Aorta (tissue), 5 donors: ENCODE results near the gene PAPOLB. TPM values are rescaled to one million over a fixed set of nuclear protein-coding genes. Genes with fewer than 3 reads are reported as not detected.
"Not testable (repeated sequence)": the region's sequence is repeated elsewhere in the genome, so short reads cannot be mapped to it uniquely, and the experiment has no call there.

Source experiments
- ATAC-seq: fragments of 200-7000 bp; cut with Tn5 transposase; one replicate; pipeline ENCODE4 v1.9.1; 2022; ENCODE audit warnings: moderate library complexity; ENCODE audit not compliant: low FRiP score
- DNase-seq, 2 donors: peaks; one replicate each; pipeline ENCODE4 v3.0.0-alpha.2; 2020
- H3K27ac ChIP-seq, 2 donors: one replicate each; pipeline ENCODE4 v1.5.1; 2013; ENCODE audit warnings: low read length in 2 of 2, mild to moderate bottlenecking in 2 of 2, moderate library complexity in 2 of 2, control low read depth in 1 of 2, inconsistent platforms in 1 of 2, low read depth in 1 of 2
- H3K27me3 ChIP-seq, 2 donors: one replicate each; pipeline ENCODE4 v1.6.1; 2013; ENCODE audit warnings: control low read depth in 1 of 2, low read length in 1 of 2, mild to moderate bottlenecking in 1 of 2, moderate library complexity in 1 of 2; ENCODE audit not compliant: insufficient read depth in 2 of 2, control insufficient read depth in 1 of 2
- H3K36me3 ChIP-seq, 2 donors: one replicate each; pipeline ENCODE4 v1.6.1; 2013; ENCODE audit warnings: control low read depth in 1 of 2, low read length in 1 of 2, mild to moderate bottlenecking in 1 of 2; ENCODE audit not compliant: insufficient read depth in 2 of 2, control insufficient read depth in 1 of 2
- H3K4me1 ChIP-seq, 2 donors: one replicate each; pipeline ENCODE4 v1.6.1; 2013; ENCODE audit warnings: low read length in 2 of 2, control low read depth in 1 of 2, mild to moderate bottlenecking in 1 of 2, moderate library complexity in 1 of 2; ENCODE audit not compliant: insufficient read depth in 2 of 2, control insufficient read depth in 1 of 2
- H3K4me3 ChIP-seq, 2 donors: one replicate each; pipeline ENCODE4 v1.5.1; 2013; ENCODE audit warnings: low read length in 2 of 2, control low read depth in 1 of 2, mild to moderate bottlenecking in 1 of 2
- H3K9me3 ChIP-seq: one replicate; pipeline ENCODE4 v1.6.1; 2013; ENCODE audit warnings: mild to moderate bottlenecking, low read length; ENCODE audit not compliant: control insufficient read depth
- WGBS, 2 donors: extraction: QIAGEN DNeasy Blood & Tissue Kit; methylation state at CpG; one replicate each; pipeline ENCODE4 v1.1.7; 2013; 5-methylcytosine and 5-hydroxymethylcytosine counted together
- intact Hi-C, 2 donors: fragments of 100-400 bp; cut with DNase I; formaldehyde crosslinking; loops; one replicate each; pipeline versions ENCODE4 v1.14.2 to v1.15.0; 2022
- polyA plus RNA-seq, 2 donors: library from polyadenylated mRNA; stranded (reverse); fragments of 200-250 nt; gene quantifications; one replicate each; pipeline ENCODE4 v1.2.3, GENCODE V29; 2013
- total RNA-seq, 2 donors: library from RNA; stranded (reverse); fragmentation: NEBNext Ultra II Directional; extraction: Animal tissue kit (Norgen Biotek cat#: 25700); gene quantifications; one replicate each; pipeline ENCODE4 v1.2.1, GENCODE V29; 2021
- donor health status: healthy with polysubstance abuse.
- donor health status: Bipolar disorder and iron deficiency.
- donor health status: DM: no; HTN: no; CAD: no.
- donor health status: DM: no; HTN: no; CAD: no.
- donor health status: DM: yes; HTN: yes; CAD: no.

Gene PAPOLB
- total and polyA plus RNA-seq, 4 donors, result 0.25 to 0.54 (median 0.26) TPM; not detected in 1

DNA sequence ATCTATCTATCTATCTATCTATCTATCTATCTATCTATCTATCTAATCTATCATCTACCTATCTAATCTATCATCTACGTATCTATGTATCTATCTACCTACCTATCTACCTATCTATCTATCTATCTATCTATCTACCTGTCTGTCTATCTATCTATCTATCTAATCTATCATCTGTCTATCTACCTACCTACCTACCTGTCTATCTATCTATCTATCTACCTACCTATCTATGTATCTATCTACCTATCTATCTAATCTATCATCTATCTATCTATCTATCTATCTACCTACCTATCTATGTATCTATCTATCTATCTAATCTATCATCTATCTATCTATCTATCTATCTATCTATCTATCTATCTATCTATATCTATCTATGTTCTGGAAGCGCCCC lies 29.7 kb upstream of the PAPOLB start:
- ATAC-seq, H3K4me1 ChIP-seq, H3K27ac ChIP-seq, H3K4me3 ChIP-seq, intact Hi-C loops, H3K9me3 ChIP-seq, DNase-seq, H3K36me3 ChIP-seq, H3K27me3 ChIP-seq: not testable (repeated sequence)
- WGBS, 2 donors, result 71 to 78% methylated on average over 2 of the region's 2 CpGs

DNA sequence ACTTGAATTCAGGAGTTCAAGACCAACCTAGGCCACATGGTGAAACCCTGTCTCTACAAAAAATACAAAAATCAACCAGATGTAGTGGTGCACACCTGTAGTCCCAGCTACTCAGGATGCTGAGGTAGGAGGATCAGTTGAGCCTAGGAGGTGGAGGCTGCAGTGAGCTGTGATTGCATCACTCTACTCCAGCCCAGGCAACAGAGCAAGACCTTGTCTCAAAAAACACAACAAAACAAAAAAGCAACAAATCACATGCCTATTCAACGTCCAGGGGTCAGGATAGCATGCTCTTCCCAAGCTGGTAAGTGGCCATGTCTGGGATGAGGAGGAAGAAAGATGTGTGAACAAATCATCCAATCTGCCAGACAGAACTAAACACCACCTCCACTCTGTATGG lies 27.9 kb upstream of the PAPOLB start:
- Histone ChIP-seq H3K36me3 (no peaks in the 10 kb centered on the region), H3K4me3 (no peak overlapping the region), H3K27me3 (no peaks in the 10 kb centered on the region), H3K4me1 (no peaks in the 10 kb centered on the region), H3K27ac (no peak overlapping the region), H3K9me3 (peaks cover 3% of the 10 kb centered on the region)
- 58% methylated on average over 1 of the region's 1 CpG for WGBS, 2 donors
- intact Hi-C loops, result no loop called here
- no peak for DNase-seq
- ATAC-seq, result no peak

DNA sequence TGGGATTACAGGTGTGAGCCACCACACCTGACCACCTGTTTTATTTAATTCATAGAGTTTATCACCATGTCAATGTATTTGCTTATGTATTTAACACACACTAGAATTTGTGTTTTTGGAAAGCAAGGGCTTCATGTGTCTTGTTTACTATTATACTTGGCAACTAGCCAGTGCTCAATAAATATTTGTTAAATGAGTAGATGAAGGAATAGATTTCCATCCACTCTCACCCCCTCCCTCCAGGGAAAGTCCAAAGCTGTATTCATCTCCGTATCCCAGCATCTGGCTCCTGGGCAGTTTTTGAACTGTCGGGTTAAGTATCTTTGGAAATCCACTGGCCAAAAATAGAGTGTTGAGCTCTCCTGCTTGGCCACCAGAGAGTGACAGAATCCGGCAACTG lies 26.3 kb upstream of the PAPOLB start:
- WGBS, 2 donors, result 27 to 39% methylated on average over 3 of the region's 3 CpGs
- Histone ChIP-seq H3K9me3 (no peaks in the 10 kb centered on the region), H3K4me3 (no peak overlapping the region), H3K36me3 (no peaks in the 10 kb centered on the region), H3K27me3 (no peaks in the 10 kb centered on the region), H3K27ac (no peak overlapping the region), H3K4me1 (peaks cover 0 to 1% of the 10 kb centered on the region in 2 donors)
- intact Hi-C loops, result no loop called here
- ATAC-seq (no peak), DNase-seq (no peak)

DNA sequence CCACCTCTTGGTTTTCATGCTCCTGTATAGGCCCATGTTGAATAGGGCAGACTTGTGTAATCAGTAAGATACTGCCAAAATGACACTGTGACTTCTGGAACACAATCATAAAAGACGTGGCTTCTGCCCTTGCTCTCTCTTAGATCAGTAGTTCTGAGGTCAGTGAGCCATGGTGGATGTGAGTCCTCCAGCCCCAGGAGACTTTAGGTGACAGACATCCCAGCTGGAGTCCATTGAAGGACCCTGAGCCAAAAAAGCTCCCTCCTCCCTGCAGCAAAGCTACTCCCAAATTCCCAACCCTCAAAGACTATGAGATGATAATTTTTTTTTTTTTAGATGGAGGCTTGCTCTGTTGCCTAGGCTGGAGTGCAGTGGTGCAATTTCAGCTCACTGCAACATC lies 24.8 kb upstream of the PAPOLB start:
- DNase-seq (no peak), ATAC-seq (no peak)
- Histone ChIP-seq H3K9me3 (no peaks in the 10 kb centered on the region), H3K27me3 (no peaks in the 10 kb centered on the region), H3K4me3 (no peak overlapping the region), H3K27ac (no peak overlapping the region), H3K4me1 (peaks cover 0 to 1% of the 10 kb centered on the region in 2 donors), H3K36me3 (no peaks in the 10 kb centered on the region)
- intact Hi-C loops, result no loop called here
- 74 to 82% methylated on average over 1 of the region's 1 CpG for WGBS, 2 donors

DNA sequence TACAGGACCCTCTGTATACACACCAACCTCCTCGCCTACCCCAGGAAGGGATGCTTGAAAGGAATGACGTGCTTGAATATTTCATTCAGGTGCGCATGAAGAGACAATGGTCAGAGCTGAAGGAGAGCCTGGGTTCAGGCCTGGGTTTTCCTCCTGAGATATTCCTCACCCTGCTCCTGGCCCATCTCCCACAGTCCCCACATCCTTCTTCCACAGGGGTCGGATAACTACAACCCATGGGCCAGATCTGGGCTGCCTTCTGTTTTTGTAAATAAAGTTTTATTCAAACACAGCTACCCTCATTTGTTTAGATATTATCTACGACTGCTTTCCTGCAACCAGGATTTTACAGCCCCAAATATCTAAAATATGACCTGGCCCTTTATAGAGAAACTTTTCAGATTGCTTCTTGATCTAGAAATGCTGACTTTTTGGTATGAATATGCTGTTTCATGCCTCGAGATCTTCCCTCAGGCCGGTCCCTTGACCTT lies 23.5 kb upstream of the PAPOLB start:
- Histone ChIP-seq H3K36me3 (no peaks in the 10 kb centered on the region), H3K4me3 (no peak overlapping the region), H3K27ac (no peak overlapping the region), H3K4me1 (peaks cover 0 to 1% of the 10 kb centered on the region in 2 donors), H3K9me3 (no peaks in the 10 kb centered on the region), H3K27me3 (no peaks in the 10 kb centered on the region)
- DNase-seq, result no peak
- 94 to 95% methylated on average over 7 of the region's 7 CpGs for WGBS, 2 donors
- ATAC-seq, result no peak
- intact Hi-C loops, result no loop called here

DNA sequence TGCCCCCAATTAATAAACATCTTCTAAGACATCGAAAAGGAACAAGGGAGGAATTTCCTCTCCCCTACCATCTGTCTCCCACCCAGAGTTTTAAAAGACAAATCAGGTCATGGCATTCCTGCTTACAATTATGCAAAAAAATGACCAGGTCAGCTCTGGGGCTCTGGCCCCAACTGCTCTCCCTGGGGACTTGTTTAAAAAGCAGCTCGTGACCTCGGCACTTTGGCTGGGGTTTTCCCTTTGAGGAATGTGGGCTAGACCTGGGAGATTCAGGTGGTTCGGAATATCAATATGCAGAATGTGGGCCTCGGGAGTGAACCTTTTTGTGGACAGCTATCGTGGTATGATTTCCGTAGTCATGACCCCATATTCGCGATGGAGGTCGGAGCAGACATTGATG lies 22.3 kb upstream of the PAPOLB start:
- ATAC-seq, result no peak
- Histone ChIP-seq H3K27ac (no peak overlapping the region), H3K4me1 (peaks cover 0 to 1% of the 10 kb centered on the region in 2 donors), H3K9me3 (no peaks in the 10 kb centered on the region), H3K4me3 (no peak overlapping the region), H3K36me3 (no peaks in the 10 kb centered on the region), H3K27me3 (no peaks in the 10 kb centered on the region)
- WGBS, 2 donors, result 72% methylated on average over 10 of the region's 10 CpGs
- peak in 1 of 2 donors; percentile 30 for DNase-seq
- intact Hi-C loops, result loop anchor here in 1 of 2 donors (5.0 kb wide), 1 partner anchor 87 kb away; no protein-coding TSS in a partner anchor

DNA sequence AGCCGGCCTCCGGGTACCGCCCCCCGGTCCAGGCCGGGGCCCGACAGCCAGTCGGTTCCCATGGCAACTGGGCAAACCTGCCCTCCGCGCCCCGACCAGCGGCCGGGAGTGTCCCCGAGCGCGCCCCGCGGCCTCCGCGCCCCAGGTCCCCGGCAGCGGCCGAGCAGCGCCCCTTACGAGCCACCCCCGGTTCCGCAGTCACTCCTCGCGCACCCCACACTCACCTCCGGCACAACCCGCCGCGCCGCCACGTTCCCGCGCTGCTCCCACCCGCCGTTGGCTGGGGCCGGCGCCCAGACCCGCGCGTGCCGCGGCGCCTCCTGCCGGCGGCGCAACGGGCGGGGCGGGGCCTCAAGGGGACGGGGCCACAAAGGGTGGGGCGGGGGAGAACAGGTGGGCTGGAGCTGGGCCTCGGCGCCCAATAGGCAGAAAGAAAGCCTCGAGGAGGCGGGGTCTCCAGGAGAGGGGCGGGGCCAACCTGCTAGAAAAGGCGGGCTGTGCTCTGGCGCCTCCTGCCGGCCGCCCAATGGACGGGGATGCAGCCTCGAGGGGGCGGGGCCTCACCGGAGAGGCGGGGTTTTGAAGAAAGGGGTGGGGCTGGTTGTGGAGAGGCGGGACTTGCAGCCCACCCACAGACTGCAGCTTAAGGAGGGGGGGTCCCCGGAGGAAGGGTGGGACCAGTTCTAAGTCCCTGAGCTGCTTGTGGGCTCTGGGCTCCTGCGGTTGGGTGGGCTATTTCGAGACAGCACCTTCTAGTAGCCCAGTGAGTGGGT lies 21.7 kb upstream of the PAPOLB start, which contains the start of gene RADIL:
RADIL (minus strand) TSS at position 345 of the 773 bp plus-strand sequence. CDS start 5,577 bp downstream, outside the sequence.
- Histone ChIP-seq H3K9me3 (no peaks in the 10 kb centered on the region), H3K27ac (peak within 1 kb of the TSS; percentile 11 to 29), H3K4me3 (peak within 1 kb of the TSS; percentile 74 to 85), H3K27me3 (no peaks in the 10 kb centered on the region), H3K4me1 (peaks cover 0 to 1% of the 10 kb centered on the region in 2 donors), H3K36me3 (no peaks in the 10 kb centered on the region)
- DNase-seq (peak; percentile 95 to 98), ATAC-seq (peak; percentile 93)
- 4% methylated on average over 47 to 72 of the region's 72 CpGs for WGBS, 2 donors
- intact Hi-C loops, result loop anchor here (2.0 to 5.0 kb wide), 2 partner anchors 85 to 86 kb away; no protein-coding TSS in a partner anchor

DNA sequence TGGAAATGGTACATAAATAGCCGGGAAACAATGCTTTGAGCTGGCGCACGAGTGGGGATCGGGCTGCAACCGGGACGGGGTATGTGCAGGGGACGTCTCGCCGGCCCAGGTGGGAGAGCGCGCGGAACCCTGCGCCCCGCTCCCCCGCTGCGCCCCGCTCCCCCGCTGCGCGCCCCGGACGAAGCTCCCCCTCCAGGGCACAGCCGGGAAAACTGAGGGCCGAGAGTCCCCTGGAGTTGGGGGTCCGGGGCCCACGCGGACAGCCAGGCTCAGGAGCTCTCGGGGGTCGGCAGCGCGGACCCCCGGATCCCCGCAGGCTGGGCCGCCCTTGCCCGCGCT lies 21.2 kb upstream of the PAPOLB start:
- intact Hi-C loops, result loop anchor here (2.0 to 5.0 kb wide), 2 partner anchors 84 to 86 kb away; no protein-coding TSS in a partner anchor

More for the DNA sequence above, 21.2 kb upstream of the PAPOLB start:
- H3K9me3 ChIP-seq, result no peaks in the 10 kb centered on the region
- H3K27ac ChIP-seq, result peak overlapping the region in 1 of 2 donors; percentile 11
- DNase-seq, result peak in 1 of 2 donors; percentile 76
- no peaks in the 10 kb centered on the region for H3K27me3 ChIP-seq
- peak; percentile 0 for ATAC-seq
- H3K4me1 ChIP-seq, result peaks cover 0 to 1% of the 10 kb centered on the region in 2 donors
- WGBS, 2 donors, result 1% methylated on average over 25 to 36 of the region's 36 CpGs
- H3K36me3 ChIP-seq, result no peaks in the 10 kb centered on the region
- H3K4me3 ChIP-seq, result peak overlapping the region; percentile 74 to 85
